ENCODE measurements around the gene MARCHF4. TPM values are rescaled to one million over a fixed set of nuclear protein-coding genes. Genes with fewer than 3 reads are reported as not detected.

MARCHF4 gene
- total RNA-seq, 1 experiment from 2014 or later, result not detected

- ChIA-PET CTCF (no interaction called here), RAD21 (ENCODE audit: low non-redundant PET in 1 of 2, low total read pairs in 2 of 2, uncharacterized antibody in 2 of 2, unreplicated experiment in 2 of 2) (no interaction called here), POLR2A (no interaction called here)
- H3K9me3 ChIP-seq (ENCODE audit: control insufficient read depth in 1 of 2, insufficient read depth in 1 of 2, low read depth in 1 of 2, low read length in 2 of 2), result no peaks in the 10 kb centered on the region
- ATAC-seq, result peak; percentile 53; the same call in 1 of the 2 replicates
- H3K27ac ChIP-seq (ENCODE audit: low read depth, low read length), result no peak overlapping the region
- no peaks in the 10 kb centered on the region for H3K27me3 ChIP-seq (ENCODE audit: insufficient read depth, low read length)
- H3K4me3 ChIP-seq (replicated peaks in 1 of 2; ENCODE audit: low read depth in 1 of 2, low read length in 2 of 2), result no peak overlapping the region
- no peaks in the 10 kb centered on the region for H3K36me3 ChIP-seq (ENCODE audit: control insufficient read depth in 1 of 2, insufficient read depth in 2 of 2, low read length in 2 of 2)
- no peak for DNase-seq (ENCODE audit: low read depth, low spot score)
- TF ChIP-seq EZH2phosphoT487 (IDR thresholded peaks at IDR 0.05; ENCODE audit: borderline replicate concordance) (no peak), SIN3A (IDR thresholded peaks at IDR 0.05; ENCODE audit: low read depth) (no peak), FOSL1 (IDR thresholded peaks at IDR 0.05; ENCODE audit: low read depth) (peak; percentile 42; the same call in 1 of the 2 replicates), JUND (IDR thresholded peaks at IDR 0.05) (peak; percentile 38; the same call in 1 of the 2 replicates)
- H2AFZ ChIP-seq (ENCODE audit: low read depth, low read length, poor library complexity, severe bottlenecking), result peak overlapping the region; percentile 61
- H3K79me2 ChIP-seq (ENCODE audit: insufficient read depth, low read length), result no peaks in the 10 kb centered on the region
- H4K20me1 ChIP-seq (ENCODE audit: insufficient read depth), result no peaks in the 10 kb centered on the region
- intact Hi-C loops (cut with micrococcal nuclease), result no loop called here
- no peaks in the 10 kb centered on the region for H3K9me2 ChIP-seq (ENCODE audit: insufficient read depth)
- peaks cover 0 to 7% of the 10 kb centered on the region in 2 experiments; a peak in 2 of 4 replicates for H3K4me1 ChIP-seq (ENCODE audit: control insufficient read depth in 1 of 2, insufficient read depth in 2 of 2, low read length in 2 of 2)
- H3K4me2 ChIP-seq (ENCODE audit: low read length), result peak overlapping the region; percentile 44
- H3K9ac ChIP-seq (ENCODE audit: low read length), result no peak overlapping the region
- no TSS peak for BruUV-seq (replicated peaks)
These were observed 19.1 kb upstream of the MARCHF4 start for GRCh38 chr2:216391401-216391800.

- TF ChIP-seq ELF1 (IDR thresholded peaks at IDR 0.05; ENCODE audit: borderline replicate concordance, low read depth) (no peak), TCF7L2 (IDR thresholded peaks at IDR 0.05; ENCODE audit: borderline replicate concordance, extremely low read depth, insufficient read depth, insufficient read length) (no peak), POLR2A (IDR thresholded peaks at IDR 0.05; ENCODE audit: borderline replicate concordance, extremely low read depth, insufficient read depth, insufficient read length) (no peak), POLR2AphosphoS5 (IDR thresholded peaks at IDR 0.05; ENCODE audit: low read depth, low read length) (no peak), JUND (IDR thresholded peaks at IDR 0.05) (no peak), FOSL1 (IDR thresholded peaks at IDR 0.05; ENCODE audit: low read depth) (no peak), SRF (IDR thresholded peaks at IDR 0.05; ENCODE audit: low read depth) (no peak), ZNF274 (IDR thresholded peaks at IDR 0.05; ENCODE audit: low read depth, low read length) (no peak), ATF3 (IDR thresholded peaks at IDR 0.05) (no peak), EZH2 (IDR thresholded peaks at IDR 0.05) (no peak)
- no peaks in the 10 kb centered on the region for H3K27me3 ChIP-seq (ENCODE audit: insufficient read depth, low read length)
- RAD21 ChIA-PET (ENCODE audit: low non-redundant PET in 1 of 2, low total read pairs in 2 of 2, uncharacterized antibody in 2 of 2, unreplicated experiment in 2 of 2), result no interaction called here
These were observed 17.3 kb upstream of the MARCHF4 start for GRCh38 chr2:216389570-216389969.

More at GRCh38 chr2:216389570-216389969, 17.3 kb upstream of the MARCHF4 start:
- CTCF ChIA-PET, result no interaction called here
- Histone ChIP-seq H3K79me2 (ENCODE audit: insufficient read depth, low read length) (no peaks in the 10 kb centered on the region), H3K9me3 (ENCODE audit: control insufficient read depth in 1 of 2, insufficient read depth in 1 of 2, low read depth in 1 of 2, low read length in 2 of 2) (no peaks in the 10 kb centered on the region), H3K9ac (ENCODE audit: low read length) (no peak overlapping the region), H3K4me3 (replicated peaks in 1 of 2; ENCODE audit: low read depth in 1 of 2, low read length in 2 of 2) (no peak overlapping the region), H3K4me1 (ENCODE audit: control insufficient read depth in 1 of 2, insufficient read depth in 2 of 2, low read length in 2 of 2) (peaks cover 0 to 7% of the 10 kb centered on the region in 2 experiments; a peak in 2 of 4 replicates), H3K27ac (ENCODE audit: low read depth, low read length) (no peak overlapping the region), H2AFZ (ENCODE audit: low read depth, low read length, poor library complexity, severe bottlenecking) (no peak overlapping the region), H4K20me1 (ENCODE audit: insufficient read depth) (no peaks in the 10 kb centered on the region), H3K4me2 (ENCODE audit: low read length) (no peak overlapping the region), H3K9me2 (ENCODE audit: insufficient read depth) (no peaks in the 10 kb centered on the region), H3K36me3 (ENCODE audit: control insufficient read depth in 1 of 2, insufficient read depth in 2 of 2, low read length in 2 of 2) (no peaks in the 10 kb centered on the region)
- ATAC-seq (no peak), DNase-seq (ENCODE audit: low read depth, low spot score) (no peak)
- intact Hi-C loops (cut with micrococcal nuclease), result no loop called here
- no TSS peak for BruUV-seq (replicated peaks)
- POLR2A ChIA-PET, result no interaction called here

All from HCT116 (cell line).